H1 (cell line): Measurements from ENCODE around the gene IFNA16. TPM values are rescaled to one million over a fixed set of nuclear protein-coding genes. Genes with fewer than 3 reads are reported as not detected.

Experiments used
- CTCF ChIA-PET: fragments of 300-600 bp; sonication (Branson Sonifier 250); formaldehyde crosslinking; loops from one replicate; lab custom pipeline; 2021; ENCODE audit not compliant: partially characterized antibody; lab: Charles Lee
- POLR2A ChIA-PET: fragments of 300-600 bp; sonication (Branson Sonifier 250); formaldehyde crosslinking; loops from one replicate; lab custom pipeline; 2021; ENCODE audit warnings: inconsistent platforms; ENCODE audit not compliant: partially characterized antibody; lab: Charles Lee
- DNase-seq, 2 experiments: peaks; one replicate each; pipeline versions ENCODE4 v3.0.0 to v3.0.0-alpha.2; 2010 to 2022; ENCODE audit warnings: low spot score in 2 of 2, low read depth in 1 of 2, mixed read lengths in 1 of 2
- FAIRE-seq: peaks from 2 replicates; lab custom pipeline; 2011; peaks lifted over from hg19 to GRCh38; lab: Jason Lieb, UNC
- H2AFZ ChIP-seq: 2 replicates; pipeline ENCODE4 v1.8.1; 2012; ENCODE audit warnings: low read length, inconsistent platforms
- H2AK5ac ChIP-seq: 2 replicates; pipeline ENCODE4 v1.6.1; 2013; ENCODE audit warnings: low read depth, low read length
- H2BK120ac ChIP-seq: replicated peaks from 2 replicates; pipeline ENCODE3; 2013; ENCODE audit warnings: low read depth, low read length, inconsistent platforms
- H2BK12ac ChIP-seq: 2 replicates; pipeline ENCODE4 v1.6.1; 2013; ENCODE audit warnings: low read depth, low read length
- H2BK15ac ChIP-seq: 2 replicates; pipeline ENCODE4 v1.6.1; 2013; ENCODE audit warnings: low read length
- H2BK20ac ChIP-seq: 2 replicates; pipeline ENCODE4 v1.6.1; 2013; ENCODE audit warnings: low read length
- H2BK5ac ChIP-seq: 2 replicates; pipeline ENCODE4 v1.6.1; 2013; ENCODE audit warnings: low read depth, low read length
- H3K14ac ChIP-seq: 2 replicates; pipeline ENCODE4 v1.6.1; 2013; ENCODE audit warnings: inconsistent platforms; ENCODE audit not compliant: insufficient read length
- H3K18ac ChIP-seq: 2 replicates; pipeline ENCODE4 v1.6.1; 2013; ENCODE audit warnings: low read length; ENCODE audit errors: extremely low read depth
- H3K23ac ChIP-seq: 2 replicates; pipeline ENCODE4 v1.6.1; 2013; ENCODE audit warnings: inconsistent platforms; ENCODE audit not compliant: insufficient read length
- H3K23me2 ChIP-seq: 2 replicates; pipeline ENCODE4 v1.6.1; 2013; ENCODE audit warnings: low read depth, low read length
- H3K27ac ChIP-seq: 2 replicates; pipeline ENCODE4 v1.6.1; 2011; ENCODE audit warnings: low read depth, low read length, inconsistent platforms
- H3K27me3 ChIP-seq, 4 experiments: replicated peaks in 1 of 4; 1 replicate in 1 of 4; 2 replicates in 3 of 4; pipeline versions ENCODE4 v1.6.1 to v1.8.1; 2011 to 2013; ENCODE audit warnings: low read length in 3 of 4, mild to moderate bottlenecking in 3 of 4, inconsistent platforms in 2 of 4, mixed read lengths in 2 of 4, moderate library complexity in 1 of 4; ENCODE audit not compliant: control insufficient read depth in 3 of 4, insufficient read depth in 3 of 4; ENCODE audit errors: extremely low read depth in 1 of 4
- H3K36me3 ChIP-seq, 4 experiments: 2 replicates each; pipeline versions ENCODE4 v1.6.1 to v1.8.1; 2011 to 2013; ENCODE audit warnings: mild to moderate bottlenecking in 4 of 4, low read length in 3 of 4, moderate library complexity in 2 of 4, control low read depth in 1 of 4, inconsistent platforms in 1 of 4; ENCODE audit not compliant: insufficient read depth in 4 of 4, control insufficient read depth in 2 of 4
- H3K4ac ChIP-seq: replicated peaks from 2 replicates; pipeline ENCODE3; 2013; ENCODE audit warnings: low read length, low read depth, mixed read lengths, inconsistent platforms; ENCODE audit not compliant: insufficient read length
- H3K4me1 ChIP-seq, 4 experiments: replicated peaks in 1 of 4; 1 replicate in 1 of 4; 2 replicates in 3 of 4; pipeline versions ENCODE4 v1.6.1 to v1.8.1; 2011 to 2013; ENCODE audit warnings: low read length in 3 of 4, inconsistent platforms in 2 of 4, mixed read lengths in 1 of 4; ENCODE audit not compliant: insufficient read depth in 4 of 4, control insufficient read depth in 3 of 4
- H3K4me2 ChIP-seq, 2 experiments: 2 replicates each; pipeline versions ENCODE4 v1.6.1 to v1.8.1; 2011 to 2013; ENCODE audit warnings: low read depth in 2 of 2, low read length in 2 of 2, control low read depth in 1 of 2, inconsistent platforms in 1 of 2, mild to moderate bottlenecking in 1 of 2; ENCODE audit not compliant: insufficient read depth in 1 of 2
- H3K4me3 ChIP-seq, 4 experiments: fragments of 200-600, 300-600 bp in 1 of 4; sonication (generic), shearing (Covaris generic), sonication (Bioruptor Twin) in 1 of 4; 2 replicates each; pipeline versions ENCODE4 v1.5.1 to v1.8.1; 2011 to 2016; ENCODE audit warnings: low read length in 4 of 4, low read depth in 3 of 4, control low read depth in 2 of 4, inconsistent platforms in 2 of 4, mild to moderate bottlenecking in 2 of 4, mixed read lengths in 1 of 4, moderate library complexity in 1 of 4; ENCODE audit not compliant: insufficient read depth in 2 of 4; ENCODE audit errors: extremely low read depth in 1 of 4
- H3K56ac ChIP-seq: replicated peaks from 2 replicates; pipeline ENCODE3; 2013; ENCODE audit warnings: low read depth, mild to moderate bottlenecking, mixed read lengths, low read length, inconsistent platforms; ENCODE audit not compliant: insufficient read length
- H3K79me1 ChIP-seq: 2 replicates; pipeline ENCODE4 v1.6.1; 2013; ENCODE audit warnings: low read depth, low read length, control low read depth
- H3K79me2 ChIP-seq, 2 experiments: 2 replicates each; pipeline versions ENCODE4 v1.6.1 to v1.8.1; 2012 to 2013; ENCODE audit warnings: low read length in 2 of 2, mild to moderate bottlenecking in 2 of 2, inconsistent platforms in 1 of 2; ENCODE audit not compliant: insufficient read depth in 2 of 2, control insufficient read depth in 1 of 2
- H3K9ac ChIP-seq, 4 experiments: replicated peaks in 1 of 4; 1 replicate in 1 of 4; 2 replicates in 3 of 4; pipeline versions ENCODE4 v1.6.1 to v1.8.1; 2011 to 2013; ENCODE audit warnings: low read depth in 3 of 4, low read length in 3 of 4, control low read depth in 2 of 4, mild to moderate bottlenecking in 2 of 4, moderate library complexity in 2 of 4, inconsistent platforms in 1 of 4; ENCODE audit errors: extremely low read depth in 1 of 4
- H3K9me3 ChIP-seq, 2 experiments: 2 replicates each; pipeline versions ENCODE4 v1.6.1 to v1.8.1; 2012 to 2013; ENCODE audit warnings: mild to moderate bottlenecking in 2 of 2, moderate library complexity in 2 of 2, control low read depth in 1 of 2, inconsistent platforms in 1 of 2, low read depth in 1 of 2, low read length in 1 of 2, mixed read lengths in 1 of 2; ENCODE audit not compliant: insufficient read depth in 2 of 2
- H4K20me1 ChIP-seq, 2 experiments: replicated peaks in 1 of 2; 2 replicates each; pipeline versions ENCODE3 to v1.8.1; 2011 to 2013; ENCODE audit warnings: inconsistent platforms in 2 of 2, low read length in 2 of 2, mild to moderate bottlenecking in 1 of 2; ENCODE audit not compliant: insufficient read depth in 2 of 2, control insufficient read depth in 1 of 2
- H4K5ac ChIP-seq: 2 replicates; pipeline ENCODE4 v1.6.1; 2013; ENCODE audit warnings: low read length, low read depth, mixed read lengths, inconsistent platforms; ENCODE audit not compliant: insufficient read length
- H4K8ac ChIP-seq: 2 replicates; pipeline ENCODE4 v1.8.0; 2013; ENCODE audit warnings: mild to moderate bottlenecking, moderate library complexity, low read length, inconsistent platforms; ENCODE audit not compliant: insufficient read depth; ENCODE audit errors: extremely low read depth
- H4K91ac ChIP-seq: replicated peaks from 2 replicates; pipeline ENCODE3; 2013; ENCODE audit warnings: low read length, mixed read lengths, inconsistent platforms; ENCODE audit not compliant: insufficient read length
- ASH2L ChIP-seq: fragments of 200-600, 300-600 bp; sonication (generic); IDR thresholded peaks from one replicate; pipeline ENCODE4 v1.7.1; 2017; ENCODE audit warnings: low read length
- EP300 ChIP-seq, 2 experiments: IDR thresholded peaks; 1 replicate in 1 of 2; 2 replicates in 1 of 2; pipeline ENCODE4 v1.6.1; 2011 to 2012; ENCODE audit warnings: low read depth in 2 of 2, low read length in 2 of 2, mild to moderate bottlenecking in 2 of 2, borderline replicate concordance in 1 of 2, inconsistent platforms in 1 of 2, moderate library complexity in 1 of 2
- NRF1 ChIP-seq: IDR thresholded peaks from 2 replicates; pipeline ENCODE4 v1.6.1; 2011; ENCODE audit warnings: mild to moderate bottlenecking, low read depth, low read length, improper control_type of control experiment
- SRF ChIP-seq: IDR thresholded peaks from 2 replicates; pipeline ENCODE4 v1.6.1; 2011; ENCODE audit warnings: mild to moderate bottlenecking, low read depth, low read length, moderate library complexity
- TAF7 ChIP-seq: optimal IDR thresholded peaks from 2 replicates; pipeline ENCODE3; 2011; ENCODE audit warnings: low read depth, mild to moderate bottlenecking, inconsistent platforms, low read length, moderate library complexity, borderline replicate concordance
- ZNF274 ChIP-seq: IDR thresholded peaks from 2 replicates; pipeline ENCODE4 v1.7.0; 2012; ENCODE audit warnings: low read length, borderline replicate concordance; ENCODE audit errors: extremely low read depth
- whole genome bisulfite sequencing, 2 experiments: shearing (Covaris generic) in 1 of 2; methylation state at CpG; one replicate each; pipeline versions ENCODE4 v1.1.6 to v1.1.7; 2013 to 2015; ENCODE audit warnings: low lambda C conversion rate in 2 of 2, mixed read lengths in 2 of 2, inconsistent platforms in 1 of 2, low coverage in 1 of 2, missing lambda C conversion rate in 1 of 2; ENCODE audit not compliant: insufficient replicate concordance in 2 of 2, insufficient coverage in 1 of 2, insufficient read length in 1 of 2; ENCODE audit errors: extremely low coverage in 1 of 2, missing lambda C conversion rate in 1 of 2; 5-methylcytosine and 5-hydroxymethylcytosine counted together
- polyA plus RNA-seq, 7 experiments: library from polyadenylated mRNA; depleted of rRNA in 3 of 7; stranded (reverse) in 5 of 7; unstranded in 2 of 7; fragments of >200 nt in 5 of 7; fragments of 200-250 nt in 2 of 7; gene quantifications; 1 replicate in 5 of 7; 2 replicates in 1 of 7; 4 replicates in 1 of 7; pipeline versions ENCODE4 v1.2.1 to v1.2.3, GENCODE V29; 2011 to 2013; ENCODE audit warnings: missing spikeins in 2 of 7, mixed read lengths in 2 of 7
- total RNA-seq: library from RNA; stranded (reverse); fragmentation: NEBNext Ultra II Directional; extraction: Animal tissue kit (Norgen Biotek cat#: 25700); gene quantifications from 2 replicates; pipeline ENCODE4 v1.2.1, GENCODE V29; 2021

The IFNA16 gene
- total and polyA plus RNA-seq, 2 of the 8 experiments (the other 6 are each of a cell fraction or from before 2014, with no cell fraction given), result not detected

DNA sequence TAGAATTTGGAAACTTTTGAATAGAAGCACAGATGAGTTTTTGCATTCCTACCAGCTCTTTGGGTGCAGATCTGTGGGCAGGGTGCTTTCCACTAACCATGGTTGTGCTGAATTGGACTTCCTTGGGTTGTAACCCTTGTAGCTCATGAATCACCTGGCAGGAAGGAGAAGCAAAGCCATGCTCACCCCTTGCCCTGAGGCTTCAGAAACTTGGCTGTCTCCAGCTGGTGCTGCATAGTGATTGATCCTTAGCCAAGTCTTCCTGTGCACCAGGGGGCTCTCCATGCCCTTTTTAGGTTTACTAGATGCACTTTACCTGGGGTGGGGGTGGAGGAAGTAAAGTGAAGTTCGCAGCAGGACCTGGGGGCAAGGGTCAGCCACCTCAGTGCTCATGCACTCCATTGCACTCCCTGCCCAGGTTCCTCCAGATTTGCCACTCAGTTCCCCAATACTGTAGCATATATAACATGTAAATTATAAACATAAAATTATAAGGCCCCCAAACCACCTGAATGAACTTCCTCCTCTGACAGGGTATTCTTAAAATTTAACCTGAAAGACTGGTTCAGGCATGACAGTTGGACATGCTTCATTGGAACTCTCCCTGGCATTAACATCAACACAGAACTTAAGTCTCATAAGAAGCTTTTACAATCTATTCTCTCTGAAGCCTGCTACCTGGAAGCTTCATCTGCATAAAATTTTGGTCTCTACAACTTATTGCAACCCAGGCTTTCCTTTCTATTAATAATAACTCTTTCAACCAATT lies 48.5 kb upstream of the IFNA16 start:
- Histone ChIP-seq H3K79me1 (no peaks in the 10 kb centered on the region), H3K4ac (no peak overlapping the region), H3K27ac (no peak overlapping the region), H3K4me1 (no peaks in the 10 kb centered on the region), H2AFZ (no peak overlapping the region), H3K14ac (no peak overlapping the region), H2AK5ac (no peak overlapping the region), H3K9me3 (no peaks in the 10 kb centered on the region), H4K91ac (no peak overlapping the region), H2BK120ac (no peak overlapping the region), H3K23ac (no peak overlapping the region), H3K56ac (no peak overlapping the region), H4K20me1 (peaks cover 0 to 4% of the 10 kb centered on the region in 2 experiments), H2BK15ac (no peak overlapping the region), H3K9ac (no peak overlapping the region), H4K5ac (no peak overlapping the region), H2BK12ac (no peak overlapping the region), H3K79me2 (no peaks in the 10 kb centered on the region), H3K4me2 (no peak overlapping the region), H3K27me3 (peaks cover 22 to 59% (median 44%) of the 10 kb centered on the region in 4 experiments), H2BK5ac (no peak overlapping the region), H3K36me3 (no peaks in the 10 kb centered on the region), H2BK20ac (no peak overlapping the region), H4K8ac (no peak overlapping the region), H3K23me2 (no peaks in the 10 kb centered on the region), H3K18ac (no peak overlapping the region), H3K4me3 (no peak overlapping the region)
- DNase-seq (no peak), FAIRE-seq (no peak)
- ChIA-PET POLR2A (interaction anchor here (0.8 kb wide), 1 partner anchor 873 kb away, joined by 3 read pairs; no protein-coding TSS in a partner anchor), CTCF (interaction anchor here (0.6 to 6.0 kb wide), 6 partner anchors 14 to 484 kb away, joined by 3 to 53 read pairs (median 3); no protein-coding TSS in a partner anchor)
- WGBS, 2 experiments, result 62% methylated on average over 1 of the region's 1 CpG; no CpG with 5 or more reads in 1 of the 2 experiments
- TF ChIP-seq ZNF274, result no peak
- TF ChIP-seq SRF, result no peak
- TF ChIP-seq TAF7, result no peak
- TF ChIP-seq EP300 (IDR thresholded peaks at IDR 0.05; ENCODE audit: borderline replicate concordance in 1 of 2, low read depth in 2 of 2, low read length in 2 of 2), result no peak
- no peak for TF ChIP-seq NRF1
- no peak for TF ChIP-seq ASH2L
